AG04450 (cell line): ENCODE measurements around the gene SPI1. TPM values are rescaled to one million over a fixed set of nuclear protein-coding genes. Genes with fewer than 3 reads are reported as not detected.

Experiments
- CTCF ChIA-PET: fragments of 300-600, 350-600 bp; formaldehyde crosslinking; extraction: SDS; loops from one replicate; lab custom pipeline; 2022; ENCODE audit warnings: antibody characterized with exemption, inconsistent platforms; lab: Charles Lee
- POLR2A ChIA-PET: fragments of 350-600 bp; formaldehyde crosslinking; extraction: SDS; loops from one replicate; lab custom pipeline; 2021; ENCODE audit warnings: antibody characterized with exemption, inconsistent platforms; lab: Yijun Ruan, JAX
- DNase-seq: peaks from one replicate; pipeline ENCODE4 v3.0.0-alpha.2; 2011; ENCODE audit warnings: low read depth, low spot score
- H3K27ac ChIP-seq: one replicate; pipeline ENCODE4 v1.5.1; 2012; ENCODE audit warnings: low read depth, low read length, control low read depth
- H3K27me3 ChIP-seq: one replicate; pipeline ENCODE4 v1.6.0; 2012; ENCODE audit warnings: low read length; ENCODE audit not compliant: control insufficient read depth, insufficient read depth
- H3K4me3 ChIP-seq: 2 replicates; pipeline ENCODE4 v1.5.1; 2011; ENCODE audit warnings: mild to moderate bottlenecking, low read depth, low read length, control low read depth
- H3K9me3 ChIP-seq: 2 replicates; pipeline ENCODE4 v1.5.1; 2012; ENCODE audit warnings: low read length; ENCODE audit not compliant: control insufficient read depth, insufficient read depth
- polyA plus RNA-seq: library from polyadenylated mRNA; depleted of rRNA; stranded (reverse); fragments of >200 nt; gene quantifications from 2 replicates; pipeline ENCODE4 v1.2.3, GENCODE V29; 2011
- TF ChIP-seq, protein P1 (sequence below): IDR thresholded peaks from 2 replicates; pipeline ENCODE4 v1.5.1; 2011; ENCODE audit warnings: low read depth, low read length, control low read depth, inconsistent platforms

The SPI1 gene
- polyA plus RNA-seq, 1 experiment = not detected

DNA sequence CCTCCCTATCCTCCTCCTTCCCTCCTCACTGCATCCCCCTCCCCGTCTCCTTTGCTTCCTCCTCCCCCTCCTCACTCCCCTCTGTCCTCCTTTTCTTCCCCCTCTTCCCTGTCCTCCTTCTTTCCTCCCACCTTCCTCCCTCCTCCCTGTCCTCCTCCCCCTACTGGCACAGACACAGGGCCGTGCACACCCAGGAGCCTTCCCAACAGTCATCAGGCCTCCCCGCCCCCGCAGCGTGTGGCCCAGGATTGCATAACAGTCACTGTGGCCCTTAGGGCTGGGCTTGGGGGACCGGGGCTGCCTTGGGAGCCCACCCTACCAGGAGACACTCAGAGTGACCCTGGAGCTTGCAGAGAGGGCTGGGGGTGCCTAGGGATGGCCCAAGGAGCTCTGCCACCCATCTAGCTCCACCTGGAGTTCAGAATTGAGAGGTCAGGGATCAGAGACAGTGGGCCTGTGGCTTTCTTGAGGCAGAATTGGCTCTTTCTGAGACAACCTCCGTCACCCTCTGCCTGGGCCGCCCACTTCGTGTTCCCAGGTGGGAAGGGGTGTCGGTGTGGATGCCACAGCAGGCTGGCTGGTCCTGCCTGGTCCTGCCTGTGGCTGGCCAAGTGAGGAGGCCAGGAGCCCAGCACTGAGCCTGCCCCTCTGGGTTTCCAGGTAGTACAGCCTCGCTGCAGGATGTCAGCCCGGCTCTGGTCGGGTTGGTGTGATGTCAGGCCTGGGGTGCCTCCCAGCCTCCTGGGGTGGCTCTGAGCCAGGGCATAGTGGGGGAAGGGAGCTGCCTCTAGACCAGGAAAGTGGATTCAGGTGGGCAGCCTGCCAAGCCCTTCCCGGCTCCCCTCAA lies 1.6 kb downstream of the SPI1 start:
- CTCF ChIA-PET = no interaction called here

DNA sequence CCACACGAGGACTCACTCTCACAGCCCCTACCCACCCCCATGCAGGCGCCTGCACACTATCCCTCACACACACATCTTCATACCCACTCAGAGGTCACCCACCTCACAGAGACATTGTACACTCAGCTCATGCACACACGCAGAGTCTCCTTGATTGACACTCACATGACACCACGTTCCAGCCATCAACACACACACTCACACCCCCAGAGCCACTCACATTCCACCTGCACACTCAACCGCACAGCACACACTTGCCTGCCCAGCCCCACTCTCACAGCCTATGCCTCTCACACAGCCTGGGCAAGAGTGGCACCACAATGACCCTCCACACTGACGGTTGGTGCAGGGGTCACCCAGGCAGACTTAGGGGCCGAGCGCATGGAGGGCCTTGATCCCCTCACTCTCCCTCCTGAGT lies 2.2 kb downstream of the SPI1 start:
- DNase-seq = no peak
- CTCF ChIA-PET = no interaction called here
- no peak overlapping the region for H3K4me3 ChIP-seq
- H3K9me3 ChIP-seq = no peaks in the 10 kb centered on the region; the same call in 1 of the 2 replicates
- TF ChIP-seq, protein P1, sequence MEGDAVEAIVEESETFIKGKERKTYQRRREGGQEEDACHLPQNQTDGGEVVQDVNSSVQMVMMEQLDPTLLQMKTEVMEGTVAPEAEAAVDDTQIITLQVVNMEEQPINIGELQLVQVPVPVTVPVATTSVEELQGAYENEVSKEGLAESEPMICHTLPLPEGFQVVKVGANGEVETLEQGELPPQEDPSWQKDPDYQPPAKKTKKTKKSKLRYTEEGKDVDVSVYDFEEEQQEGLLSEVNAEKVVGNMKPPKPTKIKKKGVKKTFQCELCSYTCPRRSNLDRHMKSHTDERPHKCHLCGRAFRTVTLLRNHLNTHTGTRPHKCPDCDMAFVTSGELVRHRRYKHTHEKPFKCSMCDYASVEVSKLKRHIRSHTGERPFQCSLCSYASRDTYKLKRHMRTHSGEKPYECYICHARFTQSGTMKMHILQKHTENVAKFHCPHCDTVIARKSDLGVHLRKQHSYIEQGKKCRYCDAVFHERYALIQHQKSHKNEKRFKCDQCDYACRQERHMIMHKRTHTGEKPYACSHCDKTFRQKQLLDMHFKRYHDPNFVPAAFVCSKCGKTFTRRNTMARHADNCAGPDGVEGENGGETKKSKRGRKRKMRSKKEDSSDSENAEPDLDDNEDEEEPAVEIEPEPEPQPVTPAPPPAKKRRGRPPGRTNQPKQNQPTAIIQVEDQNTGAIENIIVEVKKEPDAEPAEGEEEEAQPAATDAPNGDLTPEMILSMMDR = no peak
- POLR2A ChIA-PET = no interaction called here
- no peak overlapping the region for H3K27ac ChIP-seq
- H3K27me3 ChIP-seq = no peaks in the 10 kb centered on the region

More for the DNA sequence above, 1.6 kb downstream of the SPI1 start:
- Histone ChIP-seq H3K27me3 (no peaks in the 10 kb centered on the region), H3K4me3 (no peak overlapping the region), H3K9me3 (no peaks in the 10 kb centered on the region; the same call in 1 of the 2 replicates), H3K27ac (no peak overlapping the region)
- no peak for DNase-seq
- TF ChIP-seq, protein P1 = no peak
- POLR2A ChIA-PET = no interaction called here

DNA sequence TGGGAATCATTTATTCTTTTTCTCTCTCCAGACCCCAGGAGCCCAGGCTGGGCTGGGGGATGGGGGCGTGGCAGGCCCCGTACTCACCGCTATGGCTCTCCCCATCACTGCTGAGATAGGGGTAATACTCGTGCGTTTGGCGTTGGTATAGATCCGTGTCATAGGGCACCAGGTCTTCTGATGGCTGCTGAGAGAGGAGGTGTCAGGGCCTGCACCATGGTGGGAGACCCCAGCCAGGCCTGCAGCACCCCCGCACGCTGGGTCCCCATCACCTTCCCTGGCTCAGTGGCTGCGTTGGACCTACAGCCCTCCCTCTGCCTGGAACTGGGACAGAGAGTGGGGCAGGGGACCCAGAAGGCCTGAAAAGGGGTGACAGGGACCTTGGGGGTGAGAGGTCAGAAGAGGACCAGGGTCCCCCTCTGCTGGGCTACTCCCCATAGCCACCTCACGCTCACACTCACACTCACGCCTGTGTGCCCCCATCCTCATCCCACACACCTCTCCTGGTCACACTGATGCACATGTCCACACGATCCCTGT lies 2.7 kb downstream of the SPI1 start:
- no peak overlapping the region for H3K27ac ChIP-seq
- no peak overlapping the region for H3K4me3 ChIP-seq
- H3K9me3 ChIP-seq = no peaks in the 10 kb centered on the region; the same call in 1 of the 2 replicates
- TF ChIP-seq, protein P1 = no peak
- H3K27me3 ChIP-seq = no peaks in the 10 kb centered on the region
- ChIA-PET POLR2A (no interaction called here), CTCF (interaction anchor here (2.7 kb wide), 1 partner anchor 32 kb away, joined by 26 read pairs; the partner anchor contains the start of gene SLC39A13)
- no peak for DNase-seq

DNA sequence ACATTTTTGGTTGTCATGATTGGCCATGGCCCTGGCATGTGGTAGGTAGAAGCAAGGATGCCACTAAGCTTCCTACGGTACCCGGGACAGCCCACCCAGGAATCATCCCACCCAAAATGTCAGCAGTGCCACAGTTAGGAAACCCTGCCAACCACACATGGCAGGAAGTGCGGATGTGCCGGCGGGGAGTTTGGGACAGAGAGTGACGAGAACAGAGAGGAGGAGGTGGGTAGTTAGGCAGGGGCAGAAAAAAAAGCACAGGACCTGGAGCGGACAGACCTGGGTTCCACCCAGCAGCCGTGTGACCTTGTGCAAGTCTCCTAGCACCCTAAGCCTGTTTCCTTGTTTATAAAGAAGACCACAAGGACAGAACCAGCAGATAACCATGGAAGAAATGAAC lies 3.3 kb downstream of the SPI1 start:
- POLR2A ChIA-PET = no interaction called here
- TF ChIP-seq, protein P1 = no peak
- H3K9me3 ChIP-seq = no peaks in the 10 kb centered on the region; the same call in 1 of the 2 replicates
- H3K4me3 ChIP-seq = no peak overlapping the region
- H3K27ac ChIP-seq = no peak overlapping the region
- H3K27me3 ChIP-seq = no peaks in the 10 kb centered on the region
- CTCF ChIA-PET = interaction anchor here (0.6 to 2.7 kb wide), 12 partner anchors 10 to 459 kb away, joined by 3 to 39 read pairs (median 12); partner anchors contain the start of gene SLC39A13
- no peak for DNase-seq

DNA sequence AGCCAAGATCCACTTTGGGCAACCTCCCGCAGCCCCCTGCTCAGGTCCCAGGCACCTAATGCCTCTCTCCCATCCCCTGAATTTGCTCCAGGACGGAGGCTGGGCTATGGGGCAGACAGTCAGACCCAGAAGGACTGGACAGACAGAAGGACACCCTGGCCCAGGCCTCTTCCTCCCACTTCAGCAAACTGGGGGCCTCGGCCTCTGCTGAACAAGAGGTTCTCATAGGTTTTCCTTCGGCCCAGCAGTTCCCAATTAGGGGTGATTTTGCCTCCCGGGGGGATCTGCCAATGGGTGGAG lies 3.7 kb downstream of the SPI1 start:
- Histone ChIP-seq H3K9me3 (no peaks in the 10 kb centered on the region; the same call in 1 of the 2 replicates), H3K27ac (no peak overlapping the region), H3K4me3 (no peak overlapping the region), H3K27me3 (no peaks in the 10 kb centered on the region)
- ChIA-PET POLR2A (interaction anchor here (0.8 kb wide), 1 partner anchor 41 kb away, joined by 3 read pairs; no protein-coding TSS in a partner anchor), CTCF (interaction anchor here (0.5 to 2.9 kb wide), 41 partner anchors 8 to 530 kb away, joined by 3 to 39 read pairs (median 6); partner anchors contain the start of gene SLC39A13)
- no peak for DNase-seq
- TF ChIP-seq, protein P1 = no peak
